ENCODE results near the gene TCTN1. TPM values are rescaled to one million over a fixed set of nuclear protein-coding genes. Genes with fewer than 3 reads are reported as not detected.

TCTN1 gene
- total RNA-seq, 2 experiments from 2014 or later = 11.8 to 13.4 TPM

DNA sequence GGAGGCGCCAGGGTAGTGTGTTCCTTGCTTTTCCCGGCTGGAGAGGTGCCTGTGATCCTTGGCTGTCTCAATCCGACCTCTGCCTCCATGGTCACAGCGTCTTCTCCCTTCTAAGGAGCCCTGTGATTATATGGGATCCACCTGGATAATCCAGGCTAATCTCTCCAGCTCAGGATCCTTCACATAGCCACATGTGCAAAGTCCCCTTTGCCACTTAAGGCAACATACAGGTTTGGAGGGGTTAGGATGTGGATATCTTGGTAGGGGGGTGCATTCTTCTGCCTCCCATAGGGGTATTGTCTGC lies 76.2 kb downstream of the TCTN1 start:
- POLR2A ChIA-PET = interaction anchor here (0.9 kb wide), 1 partner anchor 13 kb away, joined by 3 read pairs; no protein-coding TSS in a partner anchor
- CTCF ChIA-PET = interaction anchor here (1.0 to 1.3 kb wide), 2 partner anchors 71 kb away, joined by 3 read pairs; no protein-coding TSS in a partner anchor

- ChIA-PET POLR2A (no interaction called here), CTCF (interaction anchor here (0.6 to 0.7 kb wide), 2 partner anchors 73 to 128 kb away, joined by 3 read pairs; no protein-coding TSS in a partner anchor)
Observed at GRCh38 chr12:110693731-110694130, 79.8 kb downstream of the TCTN1 start.

DNA sequence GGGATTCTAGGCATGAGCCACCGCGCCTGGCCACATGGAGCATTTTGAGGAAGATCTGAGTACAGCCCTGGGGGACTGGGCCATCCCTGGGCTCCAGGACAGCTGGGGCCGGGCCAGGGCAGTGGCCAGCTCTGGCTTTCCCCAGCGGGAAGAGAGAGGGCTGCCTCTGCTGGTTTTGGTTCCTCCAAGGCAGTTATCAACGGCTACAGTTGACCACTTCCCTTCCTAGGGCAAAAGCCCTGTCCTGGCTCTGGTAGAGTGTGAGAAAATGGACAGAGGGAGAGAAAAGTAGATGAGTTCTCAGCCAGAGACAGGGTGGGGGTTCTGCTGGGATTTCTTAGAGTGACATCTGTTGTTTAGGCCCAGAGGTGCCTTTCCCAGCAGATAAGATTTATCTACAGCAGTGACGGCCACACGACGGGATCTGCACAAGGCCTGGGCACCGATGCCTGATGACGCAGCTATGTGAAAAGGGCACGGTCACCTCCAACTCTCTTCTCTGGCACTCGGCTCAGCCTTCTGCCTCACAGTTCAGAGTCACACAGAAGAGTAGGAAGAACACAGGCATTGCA lies 80.5 kb downstream of the TCTN1 start:
- POLR2A ChIA-PET = no interaction called here
- CTCF ChIA-PET = no interaction called here

DNA sequence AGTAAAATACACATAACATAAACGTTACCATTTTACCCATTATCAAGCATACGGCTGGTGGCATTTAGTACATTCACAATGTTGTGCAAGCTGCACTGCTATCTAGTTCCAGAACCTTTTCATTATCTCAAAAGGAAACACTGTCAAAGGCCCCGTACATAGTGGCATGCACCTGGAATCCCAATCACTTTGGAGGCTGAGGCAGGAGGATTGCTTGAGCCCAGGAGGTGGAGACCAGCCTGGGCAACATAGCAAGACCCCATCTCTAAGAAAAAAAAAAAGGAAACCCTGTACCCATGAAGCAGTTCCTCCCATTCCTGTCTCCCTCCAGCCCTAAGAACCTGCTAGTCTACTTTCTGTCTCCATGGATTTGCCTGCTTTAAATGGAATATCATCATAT lies 82.4 kb downstream of the TCTN1 start:
- POLR2A ChIA-PET = no interaction called here
- CTCF ChIA-PET = no interaction called here

DNA sequence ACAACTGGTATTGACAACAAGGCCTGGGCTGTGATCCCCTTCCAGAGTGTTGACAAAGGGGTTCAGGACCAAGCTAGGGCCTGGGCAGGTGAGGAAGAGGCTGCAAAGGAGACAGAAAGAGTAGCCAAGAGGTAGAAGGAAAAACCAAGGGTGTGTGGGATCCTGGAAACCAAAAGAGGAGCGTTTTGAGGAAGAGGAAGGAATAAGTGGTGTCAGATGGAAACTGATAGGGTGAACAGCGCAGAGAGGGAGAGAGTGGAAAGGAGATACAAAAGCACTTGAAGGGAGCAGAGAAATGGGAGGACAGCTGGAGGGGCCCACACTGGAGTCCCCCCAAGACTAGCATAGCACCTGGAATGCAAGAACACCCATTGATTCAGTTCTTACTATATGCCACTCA lies 83.3 kb downstream of the TCTN1 start:
- ChIA-PET CTCF (interaction anchor here (0.6 to 1.6 kb wide), 3 partner anchors 76 to 223 kb away, joined by 3 to 4 read pairs (median 4); no protein-coding TSS in a partner anchor), POLR2A (interaction anchor here (0.6 to 0.7 kb wide), 2 partner anchors 88 to 92 kb away, joined by 6 to 8 read pairs; no protein-coding TSS in a partner anchor)

DNA sequence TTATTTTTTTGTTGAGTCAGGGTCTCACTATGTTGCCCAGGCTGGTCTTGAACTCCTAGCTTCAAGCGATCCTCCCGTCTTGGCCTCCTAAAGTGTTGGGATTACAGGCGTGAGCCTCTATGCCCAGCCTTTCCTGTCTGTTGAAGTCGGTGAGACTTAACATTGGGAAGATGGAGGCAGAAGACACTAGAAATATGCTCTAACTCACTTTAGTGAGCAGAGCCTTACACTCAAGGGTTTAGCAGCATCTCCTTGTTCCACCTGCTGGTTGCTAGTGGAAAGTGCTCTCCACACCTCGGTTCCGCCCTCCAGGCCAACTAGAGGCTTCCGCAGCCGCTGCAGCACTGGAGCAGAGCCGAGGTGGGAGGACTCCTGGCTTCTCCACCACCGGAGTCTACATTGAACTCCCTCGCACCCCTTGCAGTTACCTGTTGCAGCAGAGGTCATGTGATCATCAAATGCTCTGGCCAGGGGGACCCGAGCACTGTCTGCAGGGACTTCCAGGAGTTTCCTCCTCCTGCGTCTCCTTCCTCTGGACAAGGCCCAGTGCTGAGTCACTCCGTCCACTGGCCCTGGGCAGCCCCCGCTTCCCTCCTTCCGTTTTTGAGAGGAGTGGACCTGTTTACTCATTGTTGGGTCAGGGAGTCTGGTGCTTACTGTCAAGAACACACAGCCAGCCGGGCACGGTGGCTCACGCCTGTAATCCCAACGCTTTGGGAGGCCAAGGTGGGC lies 84.4 kb downstream of the TCTN1 start:
- CTCF ChIA-PET = interaction anchor here (0.5 to 1.6 kb wide), 4 partner anchors 77 to 95 kb away, joined by 3 to 4 read pairs (median 4); no protein-coding TSS in a partner anchor
- POLR2A ChIA-PET = no interaction called here

Other genes with a start within 250 kb of the TCTN1 start
- gene ANAPC7, start 210.4 kb upstream of the TCTN1 start, total RNA-seq = 10 to 100 TPM; 73.8 to 74.2 TPM
- gene ARPC3, start 163.8 kb upstream of the TCTN1 start, total RNA-seq = 100 to 1,000 TPM; 260 to 276 TPM
- 10 to 100 TPM; 67.3 to 69.0 TPM for gene GPN3, start 145.9 kb upstream of the TCTN1 start, total RNA-seq
- 10 to 100 TPM; 59.8 to 62.0 TPM for gene FAM216A, start 145.3 kb upstream of the TCTN1 start, total RNA-seq
- gene VPS29, start 112.0 kb upstream of the TCTN1 start, total RNA-seq = 10 to 100 TPM; 89.7 to 91.3 TPM
- 1 to 10 TPM in 1 of 2 experiments, under 1 TPM in 1; 0.95 to 1.3 TPM for gene RAD9B, start 111.8 kb upstream of the TCTN1 start, total RNA-seq
- 10 to 100 TPM; 49.8 to 49.9 TPM for gene PPTC7, start 30.8 kb upstream of the TCTN1 start, total RNA-seq
- gene HVCN1, start 75.0 kb downstream of the TCTN1 start, total RNA-seq = 10 to 100 TPM; 30.3 to 30.8 TPM
- 100 to 1,000 TPM; 230 to 236 TPM for gene PPP1CC, start 128.8 kb downstream of the TCTN1 start, total RNA-seq
- not detected for gene CCDC63, start 232.9 kb downstream of the TCTN1 start, total RNA-seq

Data from activated CD8-positive, alpha-beta memory T cell treated with anti-CD3 and anti-CD28 coated beads for 36 hours (primary cell).